ENCODE measurements around the gene CRYBB1.

The CRYBB1 gene

GRCh38 chr22:26554956-26555355 lies 62.9 kb downstream of the CRYBB1 start:
- FAIRE-seq = no peak
- TF ChIP-seq POLR2A (IDR thresholded peaks at IDR 0.05; ENCODE audit: low read depth, low read length) = no peak
- no peak for TF ChIP-seq PAX5 (IDR thresholded peaks at IDR 0.05; ENCODE audit: insufficient read depth, low read length, severe bottlenecking)
- TF ChIP-seq POLR2AphosphoS5 (IDR thresholded peaks at IDR 0.05; ENCODE audit: low read depth, low read length) = no peak
- no peak for TF ChIP-seq POU2F2 (IDR thresholded peaks at IDR 0.05; ENCODE audit: low read depth, low read length)
- no peak for TF ChIP-seq SPI1 (IDR thresholded peaks at IDR 0.05; ENCODE audit: low read depth, low read length)
- TF ChIP-seq TAF1 (IDR thresholded peaks at IDR 0.05; ENCODE audit: low read depth, low read length) = no peak
- no peak for DNase-seq (ENCODE audit: insufficient read length, low spot score)

- TF ChIP-seq POU2F2 (IDR thresholded peaks at IDR 0.05; ENCODE audit: low read depth, low read length) = no peak
- TF ChIP-seq POLR2A (IDR thresholded peaks at IDR 0.05; ENCODE audit: low read depth, low read length) = no peak
- TF ChIP-seq SPI1 (IDR thresholded peaks at IDR 0.05; ENCODE audit: low read depth, low read length) = no peak
- TF ChIP-seq POLR2AphosphoS5 (IDR thresholded peaks at IDR 0.05; ENCODE audit: low read depth, low read length) = no peak
- no peak for TF ChIP-seq PAX5 (IDR thresholded peaks at IDR 0.05; ENCODE audit: insufficient read depth, low read length, severe bottlenecking)
- no peak for TF ChIP-seq TAF1 (IDR thresholded peaks at IDR 0.05; ENCODE audit: low read depth, low read length)
- DNase-seq (ENCODE audit: insufficient read length, low spot score) (no peak), FAIRE-seq (no peak)
Measured at GRCh38 chr22:26553056-26553752, 64.6 kb downstream of the CRYBB1 start.

- no peak for DNase-seq (ENCODE audit: insufficient read length, low spot score)
- no peak for TF ChIP-seq POLR2AphosphoS5 (IDR thresholded peaks at IDR 0.05; ENCODE audit: low read depth, low read length)
- TF ChIP-seq TAF1 (IDR thresholded peaks at IDR 0.05; ENCODE audit: low read depth, low read length) = no peak
- no peak for TF ChIP-seq SPI1 (IDR thresholded peaks at IDR 0.05; ENCODE audit: low read depth, low read length)
- TF ChIP-seq PAX5 (IDR thresholded peaks at IDR 0.05; ENCODE audit: insufficient read depth, low read length, severe bottlenecking) = no peak
- no peak for TF ChIP-seq POLR2A (IDR thresholded peaks at IDR 0.05; ENCODE audit: low read depth, low read length)
- no peak for TF ChIP-seq POU2F2 (IDR thresholded peaks at IDR 0.05; ENCODE audit: low read depth, low read length)
- FAIRE-seq = no peak
Measured at GRCh38 chr22:26552466-26552865, 65.4 kb downstream of the CRYBB1 start.

- TF ChIP-seq PAX5 (IDR thresholded peaks at IDR 0.05; ENCODE audit: insufficient read depth, low read length, severe bottlenecking) (no peak), TAF1 (IDR thresholded peaks at IDR 0.05; ENCODE audit: low read depth, low read length) (no peak), POLR2AphosphoS5 (IDR thresholded peaks at IDR 0.05; ENCODE audit: low read depth, low read length) (no peak), POLR2A (IDR thresholded peaks at IDR 0.05; ENCODE audit: low read depth, low read length) (no peak), POU2F2 (IDR thresholded peaks at IDR 0.05; ENCODE audit: low read depth, low read length) (no peak), SPI1 (IDR thresholded peaks at IDR 0.05; ENCODE audit: low read depth, low read length) (no peak)
- no peak for DNase-seq (ENCODE audit: insufficient read length, low spot score)
- FAIRE-seq = no peak
Measured at GRCh38 chr22:26551568-26551967, 66.3 kb downstream of the CRYBB1 start.

- no peak for DNase-seq (ENCODE audit: insufficient read length, low spot score)
- no peak for FAIRE-seq
- no peak for TF ChIP-seq PAX5 (IDR thresholded peaks at IDR 0.05; ENCODE audit: insufficient read depth, low read length, severe bottlenecking)
- no peak for TF ChIP-seq TAF1 (IDR thresholded peaks at IDR 0.05; ENCODE audit: low read depth, low read length)
- TF ChIP-seq POLR2AphosphoS5 (IDR thresholded peaks at IDR 0.05; ENCODE audit: low read depth, low read length) = no peak
- TF ChIP-seq POLR2A (IDR thresholded peaks at IDR 0.05; ENCODE audit: low read depth, low read length) = no peak
- no peak for TF ChIP-seq POU2F2 (IDR thresholded peaks at IDR 0.05; ENCODE audit: low read depth, low read length)
- TF ChIP-seq SPI1 (IDR thresholded peaks at IDR 0.05; ENCODE audit: low read depth, low read length) = no peak
Measured at GRCh38 chr22:26550498-26551033, 67.3 kb downstream of the CRYBB1 start.

- DNase-seq (ENCODE audit: insufficient read length, low spot score) = no peak
- TF ChIP-seq TAF1 (IDR thresholded peaks at IDR 0.05; ENCODE audit: low read depth, low read length) = no peak
- no peak for TF ChIP-seq POLR2AphosphoS5 (IDR thresholded peaks at IDR 0.05; ENCODE audit: low read depth, low read length)
- TF ChIP-seq SPI1 (IDR thresholded peaks at IDR 0.05; ENCODE audit: low read depth, low read length) = no peak
- TF ChIP-seq POLR2A (IDR thresholded peaks at IDR 0.05; ENCODE audit: low read depth, low read length) = no peak
- no peak for TF ChIP-seq POU2F2 (IDR thresholded peaks at IDR 0.05; ENCODE audit: low read depth, low read length)
- TF ChIP-seq PAX5 (IDR thresholded peaks at IDR 0.05; ENCODE audit: insufficient read depth, low read length, severe bottlenecking) = no peak
- no peak for FAIRE-seq
Measured at GRCh38 chr22:26549902-26550497, 67.8 kb downstream of the CRYBB1 start.

All from GM12891 (cell line).